DLD1 (cell line): Measurements from ENCODE around the gene ZFP36L1.
"Not testable (repeated sequence)": the region's sequence is repeated elsewhere in the genome, so short reads cannot be mapped to it uniquely, and the experiment has no call there.

Source experiments
- in situ Hi-C: cut with HindIII; loops from 2 replicates; pipeline ENCODE4 v1.10.0; 2017; ENCODE audit warnings: low sequenced_read_pairs

ZFP36L1 gene

DNA sequence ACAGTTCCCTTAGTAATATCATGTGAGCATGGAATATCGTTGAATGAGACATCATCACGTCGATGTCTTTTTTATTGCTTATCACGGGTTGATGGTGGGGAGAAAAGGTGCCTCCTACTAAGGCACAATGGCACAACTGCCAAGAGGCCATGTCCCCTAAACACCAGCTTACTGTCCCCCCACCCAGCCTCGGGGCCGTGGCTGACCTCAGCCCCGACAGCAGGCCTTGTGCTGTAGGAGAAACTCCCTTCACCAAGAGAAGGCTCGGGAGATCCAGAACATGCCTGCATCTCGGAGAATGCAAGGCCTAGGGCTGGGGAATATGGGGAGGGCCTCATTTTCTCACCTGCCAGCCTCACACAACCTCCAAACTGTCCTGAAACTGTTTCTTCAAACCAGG, 22.8 kb downstream of the ZFP36L1 start:
- in situ Hi-C loops: no loop called here

DNA sequence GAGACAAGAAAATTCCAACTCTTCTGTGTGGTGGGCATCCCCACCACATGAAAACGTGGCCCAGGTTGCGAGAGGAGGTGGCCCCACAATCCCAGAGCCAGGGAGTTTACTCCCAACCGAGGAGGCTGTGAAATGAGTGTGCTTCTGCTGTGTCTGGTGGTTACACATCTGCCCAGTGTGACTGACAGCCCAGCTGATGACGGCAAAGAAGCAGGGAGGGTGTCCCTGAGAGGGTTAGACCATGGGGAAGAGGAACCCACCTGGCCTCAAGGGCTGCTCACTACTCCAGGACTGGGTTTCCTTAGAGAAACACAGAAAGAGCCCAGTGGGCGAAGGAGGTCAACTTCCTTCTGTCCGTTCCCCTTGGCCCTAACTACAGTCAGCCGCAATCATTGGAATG, 24.6 kb downstream of the ZFP36L1 start:
- in situ Hi-C loops: no loop called here

DNA sequence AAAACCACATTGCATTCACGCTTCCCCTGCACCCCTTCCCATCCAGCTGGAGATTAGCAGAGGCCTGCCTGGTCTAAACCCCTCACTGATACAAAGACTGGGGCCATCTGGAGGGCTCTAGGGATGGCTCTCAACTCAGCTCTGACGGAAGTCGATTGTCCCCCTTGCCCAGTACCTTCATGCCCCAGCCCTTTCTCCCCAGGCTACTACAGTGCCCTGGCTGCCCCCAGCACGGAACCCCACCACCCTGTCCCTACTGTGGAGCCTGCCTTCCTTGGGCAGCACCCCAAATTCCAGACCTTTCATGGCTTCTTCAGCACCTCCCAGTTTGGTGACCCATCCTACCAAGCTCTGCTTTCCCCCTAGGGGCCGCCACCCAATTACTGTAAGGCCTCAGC, 25.6 kb downstream of the ZFP36L1 start:
- in situ Hi-C loops: no loop called here

DNA sequence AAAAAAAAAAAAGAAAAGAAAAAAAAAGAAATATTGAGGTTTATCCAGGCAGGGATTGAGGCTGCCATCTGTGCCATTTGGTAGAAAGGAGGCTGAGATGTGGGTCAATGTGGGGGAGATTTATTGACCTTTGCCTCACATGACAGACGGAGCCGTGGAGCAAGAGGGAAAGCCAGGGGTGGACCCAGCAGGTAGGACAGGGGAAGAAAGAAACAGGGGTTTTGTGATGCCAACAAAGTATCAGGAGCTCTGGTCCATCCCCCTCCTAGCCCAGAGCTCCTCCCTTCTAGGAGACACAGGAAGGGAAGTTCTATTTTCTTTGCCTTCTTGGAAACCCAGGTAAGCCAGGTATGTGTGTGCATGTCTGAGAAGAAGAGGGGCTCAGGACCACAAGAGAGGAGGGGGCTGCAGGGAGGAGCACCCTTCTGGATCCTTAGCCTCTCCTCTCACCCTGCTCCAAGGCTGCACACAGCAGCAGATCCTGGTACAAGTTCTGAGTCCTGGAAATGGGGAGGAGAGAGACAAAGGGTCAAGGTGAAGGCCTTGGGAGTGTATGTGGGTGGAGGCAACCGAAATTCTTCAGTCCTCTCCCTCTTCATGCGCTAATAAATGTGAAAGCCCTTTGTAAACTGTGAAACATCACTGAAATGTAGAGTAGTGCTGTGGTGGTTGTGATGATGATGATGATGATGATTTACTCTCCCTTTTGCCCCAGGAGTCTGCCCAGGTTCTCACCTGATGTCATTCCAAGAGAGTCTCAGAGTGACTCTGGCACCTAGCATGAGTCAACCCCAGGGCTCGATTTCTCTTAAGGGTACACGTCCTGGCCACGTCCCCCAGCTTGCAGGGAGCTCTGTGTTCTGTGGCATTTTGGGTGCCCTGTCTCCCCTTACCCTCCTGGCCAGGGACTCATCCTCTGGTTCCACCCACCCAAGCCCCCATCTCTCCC, 26.3 kb downstream of the ZFP36L1 start:
- in situ Hi-C loops: no loop called here

DNA sequence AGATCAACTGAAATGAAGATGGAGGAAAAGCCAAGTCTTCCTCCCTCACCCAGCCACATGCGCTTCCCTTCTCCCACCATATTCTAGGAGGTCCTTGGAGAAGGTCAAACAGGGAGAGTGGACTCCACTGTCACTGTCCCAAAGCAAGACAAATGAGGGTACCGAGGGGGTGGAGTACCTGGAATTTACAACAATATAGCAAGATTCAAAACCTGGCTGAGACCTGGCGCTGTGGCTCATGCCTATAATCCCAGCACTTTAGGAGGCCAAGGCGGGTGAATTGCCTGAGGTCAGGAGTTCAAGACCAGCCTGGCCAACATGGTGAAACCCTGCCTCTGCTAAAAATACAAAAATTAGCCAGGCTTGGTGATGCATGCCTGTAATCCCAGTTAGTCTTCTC, 29.0 kb downstream of the ZFP36L1 start:
- in situ Hi-C loops: not testable (repeated sequence)

DNA sequence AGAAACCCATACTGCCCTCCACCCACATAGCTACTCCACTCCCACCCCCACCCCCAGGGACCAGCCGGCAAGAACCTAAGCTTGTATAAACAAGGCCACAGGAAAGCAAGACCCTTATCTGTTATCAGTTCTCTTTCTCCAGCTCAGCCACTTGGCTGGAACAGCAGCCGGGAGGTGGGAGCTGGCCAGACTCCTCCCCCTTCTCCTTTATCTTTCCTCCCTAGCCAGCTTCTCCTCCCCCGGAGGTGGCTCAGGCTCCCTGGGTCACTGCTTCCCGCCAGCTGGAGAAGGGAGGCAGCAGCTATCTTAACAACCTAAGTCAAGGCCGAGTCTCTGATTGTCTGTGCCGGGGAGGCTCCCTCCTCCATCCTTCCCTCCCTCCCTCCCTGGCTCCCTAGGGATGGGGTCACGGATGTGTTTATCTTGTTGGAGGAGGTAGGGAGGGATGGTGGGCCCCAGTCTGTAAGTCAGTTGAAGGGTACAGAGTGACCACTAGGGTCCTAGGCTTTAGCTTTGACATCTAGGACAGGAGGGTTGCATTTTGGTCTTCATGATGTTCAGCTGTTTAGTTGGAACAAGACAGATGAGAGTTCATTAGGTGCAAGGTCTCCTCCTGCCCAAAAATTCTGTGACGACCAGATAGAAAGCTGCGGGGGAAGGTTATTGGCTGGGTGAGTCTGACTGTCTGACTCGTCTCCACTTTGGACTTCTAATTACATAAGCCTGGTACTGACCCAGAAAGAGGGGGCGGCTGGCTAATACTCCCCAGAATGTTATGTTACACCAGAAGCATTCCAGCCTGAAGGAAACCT, 29.7 kb downstream of the ZFP36L1 start:
- in situ Hi-C loops: no loop called here

DNA sequence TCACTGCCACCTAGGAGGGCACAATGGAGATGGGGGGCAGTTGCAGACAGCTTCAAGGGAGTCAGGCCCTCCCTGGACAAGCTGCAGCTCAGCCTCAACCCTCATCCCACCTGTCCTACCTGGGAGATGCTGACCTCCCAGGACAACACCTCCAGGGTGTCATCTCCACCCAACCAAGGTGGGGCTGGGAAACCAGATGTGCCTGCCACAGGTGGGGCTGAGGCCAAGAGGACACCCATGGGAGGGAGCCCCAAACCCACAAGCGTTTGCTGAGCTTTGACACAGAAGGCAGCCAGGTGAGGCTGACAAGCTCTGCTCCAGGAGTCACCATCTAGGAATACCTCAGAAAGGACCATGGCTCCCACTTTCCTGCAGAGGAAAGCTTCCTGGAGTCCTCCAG, 31.5 kb downstream of the ZFP36L1 start:
- in situ Hi-C loops: no loop called here

DNA sequence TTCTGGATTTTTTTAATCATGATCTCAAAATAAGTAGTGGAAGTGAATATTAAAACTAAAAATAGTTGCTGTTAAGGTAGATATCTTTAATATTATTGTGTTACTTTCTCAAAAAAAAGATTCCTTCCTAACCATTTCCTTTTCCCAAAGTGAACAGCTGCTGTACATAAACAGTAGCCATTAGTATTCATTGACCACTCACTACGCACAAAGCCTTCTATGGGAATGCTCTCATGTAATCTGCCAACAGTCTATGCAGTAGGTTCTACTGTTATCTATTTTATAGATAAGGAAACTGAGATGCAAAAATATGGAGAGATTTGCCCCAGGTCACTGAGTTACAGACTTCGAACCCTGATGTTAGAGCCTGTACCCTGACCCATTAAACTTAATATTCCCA, 32.1 kb downstream of the ZFP36L1 start:
- in situ Hi-C loops: no loop called here

DNA sequence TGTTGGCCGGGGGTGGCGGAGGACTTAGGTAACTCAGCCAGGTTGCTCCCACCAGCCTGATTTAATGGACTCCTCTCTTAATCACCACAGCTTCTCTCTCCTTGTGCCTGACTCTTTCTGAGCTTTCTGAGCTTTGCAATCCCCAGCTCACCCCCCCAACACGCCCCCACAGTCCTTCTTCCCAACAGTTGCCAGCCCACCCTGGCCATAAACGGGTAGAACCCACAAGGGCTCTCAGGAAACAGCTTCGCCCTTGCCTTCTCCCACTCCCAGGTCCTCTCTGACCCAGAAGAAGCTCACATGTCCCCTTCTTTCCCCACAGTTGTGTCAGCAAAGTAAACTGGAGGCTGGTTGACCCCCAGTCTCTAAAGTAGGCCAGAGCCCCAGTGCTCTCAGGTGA, 32.9 kb downstream of the ZFP36L1 start:
- in situ Hi-C loops: no loop called here

DNA sequence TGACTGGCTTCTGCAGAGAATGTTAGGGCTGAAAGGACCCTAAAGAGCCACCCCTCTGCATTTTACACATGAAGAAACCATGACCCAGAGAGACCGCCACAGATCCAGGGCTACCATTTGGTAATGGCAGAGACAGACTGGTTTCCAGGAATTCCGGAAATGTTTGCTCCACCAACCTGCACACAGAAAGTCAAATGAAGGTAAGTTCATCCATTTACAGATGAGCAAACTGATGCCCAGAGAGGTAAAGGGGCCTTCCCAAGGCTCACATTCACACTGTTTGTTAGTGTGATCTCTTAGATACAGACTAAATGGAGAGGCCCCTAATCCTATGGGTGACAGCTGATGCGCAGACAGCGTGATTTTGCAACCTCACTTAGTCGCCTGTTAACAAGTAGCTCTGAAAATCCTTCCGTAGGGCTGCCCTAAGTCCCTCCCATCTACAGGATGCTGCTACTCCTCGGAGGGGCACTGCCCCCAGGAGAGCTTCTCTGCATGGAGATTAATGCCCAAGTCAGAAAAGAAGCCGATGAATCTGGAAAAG, 33.8 kb downstream of the ZFP36L1 start:
- in situ Hi-C loops: no loop called here

DNA sequence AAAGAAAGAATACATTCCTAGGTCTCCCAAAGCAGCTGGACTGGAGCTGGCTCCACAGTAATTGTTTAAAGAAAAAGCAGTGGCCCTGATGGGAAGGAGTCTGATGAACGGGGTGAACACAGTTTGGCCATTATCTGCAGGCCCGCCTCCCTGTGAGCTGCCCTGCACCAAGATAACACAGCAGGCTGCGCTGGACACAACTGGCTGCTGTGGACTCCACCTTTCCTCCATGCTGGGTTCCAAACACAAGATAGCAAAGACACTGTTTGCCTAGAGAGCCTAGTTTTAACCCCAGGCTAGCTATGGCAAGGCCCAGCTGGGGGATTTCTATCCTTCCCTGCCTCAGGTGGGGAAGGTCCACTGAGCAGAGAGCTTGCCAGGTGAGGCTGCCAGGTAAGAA, 34.6 kb downstream of the ZFP36L1 start:
- in situ Hi-C loops: no loop called here

DNA sequence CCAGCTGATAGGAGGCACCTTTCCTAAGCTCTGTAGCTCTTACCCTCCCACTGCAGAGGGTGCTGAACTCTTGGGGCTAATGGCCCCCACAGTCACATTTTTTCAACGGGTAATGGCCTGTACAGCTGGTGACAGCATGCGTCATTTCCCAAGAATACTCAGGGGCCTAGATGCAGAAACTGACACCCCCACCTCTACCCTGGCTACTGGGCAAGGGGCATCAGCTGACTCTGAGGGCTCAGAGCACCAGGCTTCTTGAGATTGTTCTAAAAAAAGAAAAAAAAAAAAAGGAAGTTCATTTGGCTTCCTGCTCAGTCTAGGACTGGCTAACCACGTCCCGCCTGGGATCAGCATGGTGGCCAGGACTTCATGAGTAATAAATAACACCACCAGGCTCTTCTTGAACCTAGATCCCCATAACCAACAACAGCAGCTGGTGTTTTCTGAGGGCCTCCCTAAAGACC, 35.2 kb downstream of the ZFP36L1 start:
- in situ Hi-C loops: no loop called here

DNA sequence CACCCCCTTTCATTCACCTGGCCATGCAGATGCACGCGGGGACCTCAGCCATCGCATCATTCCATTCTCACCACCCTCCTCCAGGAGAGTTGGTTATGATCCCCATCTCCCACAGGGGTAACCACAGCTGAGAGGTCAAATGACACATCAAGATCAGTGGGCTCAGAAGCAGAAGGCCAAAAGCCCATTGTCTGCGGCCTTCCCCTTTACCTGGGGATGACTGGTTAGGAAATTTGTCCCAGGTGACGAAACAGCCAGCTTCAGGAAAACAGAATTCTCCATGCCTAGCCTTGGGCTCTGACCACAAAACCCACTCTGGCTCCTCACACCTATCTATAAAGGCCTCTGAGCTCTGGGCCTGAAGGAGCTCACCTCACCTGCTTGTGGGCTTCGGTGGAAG, 36.1 kb downstream of the ZFP36L1 start:
- in situ Hi-C loops: no loop called here

DNA sequence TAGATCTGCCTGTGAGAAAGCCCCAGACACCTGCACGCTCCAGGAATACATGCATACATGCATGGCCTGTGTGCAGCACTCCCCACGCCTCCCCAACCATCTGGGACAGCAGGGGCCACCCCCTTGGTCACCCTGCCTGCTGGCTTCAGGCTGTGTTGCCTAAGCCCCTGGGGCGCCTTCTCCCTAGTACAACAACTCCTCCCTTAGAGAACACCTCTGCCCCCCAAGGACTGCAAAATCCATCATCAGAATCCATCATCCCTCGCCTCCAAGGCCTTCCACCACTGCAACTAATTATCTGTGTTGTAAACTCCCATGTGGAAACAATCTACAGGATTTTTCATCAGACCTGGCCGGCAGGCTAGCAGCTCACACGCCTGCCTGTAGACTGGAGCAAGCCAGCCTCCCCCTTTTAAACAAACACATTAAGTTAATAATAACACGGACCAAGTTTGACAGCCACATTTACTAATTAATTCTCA, 36.8 kb downstream of the ZFP36L1 start:
- in situ Hi-C loops: no loop called here

DNA sequence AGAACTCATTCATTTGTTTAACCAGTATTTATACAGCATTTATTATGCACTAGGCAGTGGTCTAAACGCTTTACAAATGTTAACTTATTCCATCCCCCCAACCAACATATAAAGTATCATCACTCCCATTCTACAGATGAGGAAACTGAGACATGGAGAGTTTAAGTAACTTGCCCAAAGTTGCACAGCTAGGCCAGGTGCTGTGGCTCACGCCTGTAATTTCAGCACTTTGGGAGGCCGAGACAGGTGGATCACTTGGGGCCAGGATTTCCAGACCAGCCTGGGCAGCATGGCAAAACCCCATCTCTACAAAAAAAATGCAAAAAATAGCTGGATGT, 37.9 kb downstream of the ZFP36L1 start:
- in situ Hi-C loops: no loop called here

DNA sequence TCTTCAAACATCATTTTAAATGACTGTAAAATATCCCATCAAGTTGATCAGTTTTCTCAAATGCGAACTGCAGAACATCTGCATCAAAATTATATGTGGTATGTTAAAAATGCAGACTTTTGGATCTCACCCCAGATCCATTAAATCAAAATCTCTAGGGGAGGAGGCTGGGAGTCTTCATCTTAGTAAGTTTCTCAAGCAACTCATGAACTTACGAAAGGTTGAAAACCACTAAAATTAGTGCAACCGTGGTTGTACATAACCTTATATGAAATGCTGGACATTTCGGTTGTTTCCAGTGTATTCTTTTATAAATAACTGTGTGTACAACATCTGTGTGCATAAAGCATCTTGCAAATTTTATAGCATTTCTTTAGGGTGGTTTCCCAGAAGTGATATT, 39.2 kb downstream of the ZFP36L1 start:
- in situ Hi-C loops: no loop called here

DNA sequence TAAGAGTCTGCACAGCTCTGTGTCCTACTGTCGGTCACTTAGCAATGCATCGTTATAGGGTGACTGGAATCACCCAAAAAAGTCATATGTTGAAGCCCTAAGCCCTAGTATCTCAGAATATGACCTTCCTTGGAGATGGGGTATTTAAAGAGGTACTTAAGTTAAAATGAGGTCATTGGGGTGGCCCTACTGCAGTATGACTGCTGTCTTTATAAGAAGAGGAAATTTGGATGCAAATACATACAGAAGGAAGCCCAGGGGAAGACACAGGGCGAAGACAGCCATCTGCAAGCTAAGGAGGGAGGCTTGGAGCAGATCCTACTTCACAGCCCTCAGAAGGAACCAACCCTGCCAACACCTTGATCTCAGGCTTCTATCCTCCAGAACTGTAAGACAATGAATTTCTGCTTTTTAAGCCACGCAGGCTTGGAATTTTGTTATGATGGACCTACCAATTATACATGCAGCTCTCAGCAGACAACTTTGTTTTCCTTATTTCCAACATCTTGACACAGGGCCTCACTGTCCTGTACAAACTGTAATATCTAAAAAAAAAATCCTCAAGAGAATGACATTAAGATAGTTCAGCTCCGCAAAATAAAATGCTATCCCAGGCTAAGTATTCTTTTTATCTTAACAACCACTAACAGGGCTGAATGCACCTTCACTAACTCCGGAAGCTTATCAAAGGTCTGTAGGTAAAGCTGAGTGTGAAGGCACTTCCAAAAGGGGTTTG, 40.4 kb downstream of the ZFP36L1 start:
- in situ Hi-C loops: no loop called here

DNA sequence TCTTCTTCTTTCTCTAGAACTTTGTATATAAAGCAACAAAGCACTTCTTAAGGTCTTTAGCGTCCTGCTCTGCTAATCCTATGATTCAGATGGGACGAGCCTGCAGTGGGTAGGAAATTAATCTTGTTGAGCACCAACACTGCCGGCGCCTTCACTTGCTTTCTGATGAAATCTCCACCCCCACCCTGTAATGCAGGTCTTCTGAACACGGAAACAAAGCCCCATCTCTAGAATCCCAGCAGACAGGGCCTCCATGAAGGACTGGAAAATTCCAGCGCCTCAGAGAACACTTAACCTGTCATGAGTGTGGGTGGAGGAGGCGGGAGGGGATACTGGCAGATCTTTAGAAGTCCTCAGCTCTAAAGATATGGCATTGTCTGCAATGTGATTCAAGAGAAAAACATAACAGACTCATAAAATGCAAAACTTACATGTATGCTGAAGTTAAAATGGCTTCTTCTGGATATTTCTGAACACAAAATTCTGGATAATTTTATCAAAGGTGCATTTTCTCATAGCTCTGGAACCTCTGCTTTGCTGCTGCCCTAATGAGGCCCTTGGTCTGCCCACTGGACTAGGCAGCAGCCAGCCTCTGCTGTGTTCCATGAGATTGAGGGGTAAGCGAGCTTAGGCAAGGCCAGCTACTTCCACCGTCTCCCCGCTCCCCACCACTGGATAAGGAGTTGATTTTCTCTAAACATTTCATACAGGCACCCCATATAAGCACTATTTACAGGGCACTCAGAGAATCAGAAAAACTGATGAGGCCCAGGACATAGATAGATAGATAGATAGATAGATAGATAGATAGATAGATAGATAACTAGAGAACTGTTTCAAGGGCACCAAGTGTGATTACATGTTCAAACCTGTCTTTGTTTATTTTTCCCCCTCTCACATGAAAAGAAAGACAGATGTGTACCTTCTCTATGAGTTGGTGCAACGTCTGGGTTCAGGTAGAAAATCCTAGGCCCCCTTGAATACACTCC, 43.1 kb downstream of the ZFP36L1 start:
- in situ Hi-C loops: no loop called here

DNA sequence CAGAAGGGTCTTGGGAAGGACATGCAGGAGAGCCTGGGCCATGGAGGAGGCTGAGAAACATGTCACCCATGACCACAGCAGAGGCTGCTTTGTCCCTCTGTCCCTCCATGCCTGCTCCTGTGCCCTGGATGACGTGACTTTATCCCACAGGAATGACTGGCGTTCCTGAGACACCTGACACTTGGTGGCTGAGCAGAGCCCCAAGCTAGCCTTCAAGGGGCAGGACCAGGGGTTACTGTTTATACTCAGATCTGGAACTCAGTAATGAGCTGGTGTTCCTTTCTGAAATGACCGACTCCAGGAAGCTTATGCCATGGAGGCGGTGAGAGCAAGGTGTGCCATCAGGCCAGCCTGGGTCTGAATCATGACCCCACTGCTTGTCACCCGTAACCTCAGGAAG, 44.2 kb downstream of the ZFP36L1 start:
- in situ Hi-C loops: no loop called here

DNA sequence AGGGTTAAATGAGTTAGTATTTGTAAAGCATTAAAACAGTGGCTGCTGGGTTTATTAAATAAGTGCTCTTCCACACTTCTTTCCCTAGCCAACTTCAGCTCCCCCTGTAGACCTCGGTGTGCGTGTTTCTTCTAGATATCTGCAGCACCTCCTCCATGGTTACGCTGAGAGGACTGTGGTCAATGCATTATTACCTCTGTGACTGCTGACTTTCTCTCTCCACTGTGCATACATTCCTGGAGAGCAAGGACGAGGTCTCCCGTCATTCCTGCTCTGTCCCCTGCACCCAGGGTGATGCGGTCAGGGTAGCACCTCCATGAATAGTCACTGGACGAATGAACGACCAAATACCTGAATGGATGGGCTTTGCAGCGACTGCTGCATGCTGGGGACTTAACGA, 44.6 kb downstream of the ZFP36L1 start:
- in situ Hi-C loops: no loop called here
